Stimulated activated naive B cell treated with anti-CD40 and anti-IgM and Interleukin-4, amounts not matched to agents 10 μg/mL and 1 μg/mL and 100 μg/mL, for 72 hours (primary cell): ENCODE data around the gene PLA2G2A.
A peak's percentile ranks its signal among the peaks of the same experiment; 100 is the strongest.

ENCODE experiments used
- ATAC-seq, 2 donors: fragments of 150-1000 bp; cut with Tn5 transposase; replicated peaks; 2 replicates each; pipeline ENCODE4 v1.10.0; 2021; ENCODE audit warnings: moderate library complexity in 1 of 2
- DNase-seq: peaks from one replicate; pipeline ENCODE4 v3.0.0; 2021
- H3K27ac Mint-ChIP-seq: one replicate; pipeline ENCODE4 v1.8.0; 2022; ENCODE audit warnings: mild to moderate bottlenecking, mixed read lengths
- H3K27me3 Mint-ChIP-seq, 2 donors: one replicate each; pipeline ENCODE4 v1.8.0; 2022; ENCODE audit warnings: mixed read lengths in 2 of 2
- H3K36me3 Mint-ChIP-seq, 2 donors: one replicate each; pipeline ENCODE4 v1.8.0; 2022; ENCODE audit warnings: mixed read lengths in 2 of 2, mild to moderate bottlenecking in 1 of 2
- H3K4me1 Mint-ChIP-seq, 2 donors: one replicate each; pipeline ENCODE4 v1.8.0; 2022; ENCODE audit warnings: mixed read lengths in 2 of 2, mild to moderate bottlenecking in 1 of 2
- H3K4me3 Mint-ChIP-seq, 2 donors: one replicate each; pipeline ENCODE4 v1.8.0; 2022; ENCODE audit warnings: mild to moderate bottlenecking in 2 of 2, mixed read lengths in 2 of 2, moderate library complexity in 1 of 2
- H3K9me3 Mint-ChIP-seq, 2 donors: one replicate each; pipeline ENCODE4 v1.8.0; 2022; ENCODE audit warnings: mixed read lengths in 2 of 2, mild to moderate bottlenecking in 1 of 2

Gene PLA2G2A

GRCh38 chr1:19960591-19960990 is 18.8 kb downstream of the PLA2G2A start:
- no peak overlapping the region for H3K4me3 Mint-ChIP-seq
- peaks cover 5 to 12% of the 10 kb centered on the region in 2 donors for H3K9me3 Mint-ChIP-seq
- ATAC-seq (peak; percentile 72 to 86), DNase-seq (peak; percentile 9)
- H3K4me1 Mint-ChIP-seq, result peaks cover 13 to 16% of the 10 kb centered on the region in 2 donors
- H3K27me3 Mint-ChIP-seq, result peaks cover 44 to 50% of the 10 kb centered on the region in 2 donors
- H3K36me3 Mint-ChIP-seq, result peaks cover 3 to 4% of the 10 kb centered on the region in 2 donors
- no peak overlapping the region for H3K27ac Mint-ChIP-seq

- no peak for DNase-seq
- H3K9me3 Mint-ChIP-seq, result peaks cover 8 to 9% of the 10 kb centered on the region in 2 donors
- no peak overlapping the region for H3K4me3 Mint-ChIP-seq
- no peak overlapping the region for H3K27ac Mint-ChIP-seq
- H3K27me3 Mint-ChIP-seq, result peaks cover 41 to 47% of the 10 kb centered on the region in 2 donors
- H3K4me1 Mint-ChIP-seq, result peaks cover 22 to 30% of the 10 kb centered on the region in 2 donors
- H3K36me3 Mint-ChIP-seq, result peaks cover 3 to 4% of the 10 kb centered on the region in 2 donors
- ATAC-seq, result no peak
Observed at GRCh38 chr1:19957779-19958178, 21.6 kb downstream of the PLA2G2A start.

- ATAC-seq (peak in 1 of 2 donors; percentile 33), DNase-seq (no peak)
- peaks cover 0 to 3% of the 10 kb centered on the region in 2 donors for H3K36me3 Mint-ChIP-seq
- H3K27me3 Mint-ChIP-seq, result peaks cover 37 to 41% of the 10 kb centered on the region in 2 donors
- H3K4me3 Mint-ChIP-seq, result no peak overlapping the region
- no peak overlapping the region for H3K27ac Mint-ChIP-seq
- peaks cover 8 to 10% of the 10 kb centered on the region in 2 donors for H3K9me3 Mint-ChIP-seq
- peaks cover 16 to 25% of the 10 kb centered on the region in 2 donors for H3K4me1 Mint-ChIP-seq
Observed at GRCh38 chr1:19955534-19956170, 23.8 kb downstream of the PLA2G2A start.

GRCh38 chr1:19954059-19954458 is 25.4 kb downstream of the PLA2G2A start:
- Mint-ChIP-seq H3K36me3 (peaks cover 0 to 3% of the 10 kb centered on the region in 2 donors), H3K4me1 (peaks cover 14 to 22% of the 10 kb centered on the region in 2 donors), H3K9me3 (peaks cover 8 to 9% of the 10 kb centered on the region in 2 donors), H3K27ac (no peak overlapping the region), H3K4me3 (no peak overlapping the region), H3K27me3 (peaks cover 44 to 47% of the 10 kb centered on the region in 2 donors)
- ATAC-seq (peak in 1 of 2 donors; percentile 39), DNase-seq (no peak)

- no peak overlapping the region for H3K27ac Mint-ChIP-seq
- H3K4me3 Mint-ChIP-seq, result no peak overlapping the region
- DNase-seq (no peak), ATAC-seq (no peak)
- H3K36me3 Mint-ChIP-seq, result peaks cover 0 to 2% of the 10 kb centered on the region in 2 donors
- peaks cover 2 to 4% of the 10 kb centered on the region in 2 donors for H3K4me1 Mint-ChIP-seq
- peaks cover 4 to 6% of the 10 kb centered on the region in 2 donors for H3K9me3 Mint-ChIP-seq
- H3K27me3 Mint-ChIP-seq, result peaks cover 35 to 57% of the 10 kb centered on the region in 2 donors
Observed at GRCh38 chr1:19949016-19949415, 30.4 kb downstream of the PLA2G2A start.

- H3K27ac Mint-ChIP-seq, result no peak overlapping the region
- no peaks in the 10 kb centered on the region for H3K4me1 Mint-ChIP-seq
- ATAC-seq (no peak), DNase-seq (no peak)
- H3K4me3 Mint-ChIP-seq, result no peak overlapping the region
- H3K36me3 Mint-ChIP-seq, result no peaks in the 10 kb centered on the region
- H3K27me3 Mint-ChIP-seq, result peaks cover 18 to 43% of the 10 kb centered on the region in 2 donors
- no peaks in the 10 kb centered on the region for H3K9me3 Mint-ChIP-seq
Observed at GRCh38 chr1:19946971-19947370, 32.4 kb downstream of the PLA2G2A start.

- Mint-ChIP-seq H3K36me3 (no peaks in the 10 kb centered on the region), H3K4me1 (no peaks in the 10 kb centered on the region), H3K27ac (no peak overlapping the region)
Observed at GRCh38 chr1:19946331-19946751, 33.1 kb downstream of the PLA2G2A start.

GRCh38 chr1:19945914-19946313 is 33.5 kb downstream of the PLA2G2A start:
- Mint-ChIP-seq H3K4me1 (no peaks in the 10 kb centered on the region), H3K27me3 (peaks cover 22 to 43% of the 10 kb centered on the region in 2 donors), H3K36me3 (no peaks in the 10 kb centered on the region)

More at GRCh38 chr1:19946331-19946751, 33.1 kb downstream of the PLA2G2A start:
- ATAC-seq (no peak), DNase-seq (no peak)
- H3K9me3 Mint-ChIP-seq, result no peaks in the 10 kb centered on the region
- peaks cover 18 to 43% of the 10 kb centered on the region in 2 donors for H3K27me3 Mint-ChIP-seq
- H3K4me3 Mint-ChIP-seq, result no peak overlapping the region

GRCh38 chr1:19942657-19943056 is 36.8 kb downstream of the PLA2G2A start:
- H3K27ac Mint-ChIP-seq, result no peak overlapping the region
- ATAC-seq, result no peak
- H3K9me3 Mint-ChIP-seq, result peaks cover 0 to 4% of the 10 kb centered on the region in 2 donors
- peaks cover 14 to 23% of the 10 kb centered on the region in 2 donors for H3K27me3 Mint-ChIP-seq
- no peaks in the 10 kb centered on the region for H3K4me1 Mint-ChIP-seq
- DNase-seq, result no peak
- H3K36me3 Mint-ChIP-seq, result no peaks in the 10 kb centered on the region
- no peak overlapping the region for H3K4me3 Mint-ChIP-seq

More at GRCh38 chr1:19945914-19946313, 33.5 kb downstream of the PLA2G2A start:
- Mint-ChIP-seq H3K4me3 (no peak overlapping the region), H3K27ac (no peak overlapping the region), H3K9me3 (no peaks in the 10 kb centered on the region)
- DNase-seq (no peak), ATAC-seq (no peak)

GRCh38 chr1:19942088-19942487 is 37.3 kb downstream of the PLA2G2A start:
- H3K36me3 Mint-ChIP-seq, result no peaks in the 10 kb centered on the region
- ATAC-seq (no peak), DNase-seq (no peak)
- H3K9me3 Mint-ChIP-seq, result peaks cover 0 to 4% of the 10 kb centered on the region in 2 donors
- H3K27ac Mint-ChIP-seq, result no peak overlapping the region
- H3K4me3 Mint-ChIP-seq, result no peak overlapping the region
- peaks cover 14 to 23% of the 10 kb centered on the region in 2 donors for H3K27me3 Mint-ChIP-seq
- H3K4me1 Mint-ChIP-seq, result no peaks in the 10 kb centered on the region

- Mint-ChIP-seq H3K9me3 (peaks cover 0 to 4% of the 10 kb centered on the region in 2 donors), H3K27me3 (peaks cover 14 to 15% of the 10 kb centered on the region in 2 donors), H3K27ac (no peak overlapping the region), H3K36me3 (no peaks in the 10 kb centered on the region), H3K4me3 (no peak overlapping the region), H3K4me1 (peaks cover 3% of the 10 kb centered on the region in 2 donors)
- ATAC-seq (no peak), DNase-seq (no peak)
Observed at GRCh38 chr1:19941206-19941568, 38.2 kb downstream of the PLA2G2A start.

GRCh38 chr1:19940486-19941205 is 38.8 kb downstream of the PLA2G2A start:
- peaks cover 0 to 4% of the 10 kb centered on the region in 2 donors for H3K9me3 Mint-ChIP-seq
- H3K4me1 Mint-ChIP-seq, result peaks cover 5 to 7% of the 10 kb centered on the region in 2 donors
- H3K27me3 Mint-ChIP-seq, result peaks cover 11 to 14% of the 10 kb centered on the region in 2 donors
- H3K27ac Mint-ChIP-seq, result no peak overlapping the region
- DNase-seq (no peak), ATAC-seq (no peak)
- no peak overlapping the region for H3K4me3 Mint-ChIP-seq
- no peaks in the 10 kb centered on the region for H3K36me3 Mint-ChIP-seq

- Mint-ChIP-seq H3K27me3 (peaks cover 0 to 6% of the 10 kb centered on the region in 2 donors), H3K36me3 (no peaks in the 10 kb centered on the region), H3K27ac (no peak overlapping the region), H3K4me1 (peaks cover 5 to 7% of the 10 kb centered on the region in 2 donors), H3K9me3 (peaks cover 4 to 6% of the 10 kb centered on the region in 2 donors), H3K4me3 (no peak overlapping the region)
- DNase-seq (no peak), ATAC-seq (no peak)
Observed at GRCh38 chr1:19938472-19938871, 40.9 kb downstream of the PLA2G2A start.

- Mint-ChIP-seq H3K4me1 (peaks cover 5 to 7% of the 10 kb centered on the region in 2 donors), H3K36me3 (peaks cover 4 to 10% of the 10 kb centered on the region in 2 donors), H3K27ac (peak overlapping the region; percentile 66), H3K9me3 (peaks cover 20 to 21% of the 10 kb centered on the region in 2 donors), H3K4me3 (no peak overlapping the region), H3K27me3 (peaks cover 5% of the 10 kb centered on the region in 2 donors)
- DNase-seq (no peak), ATAC-seq (peak; percentile 94 to 95)
Observed at GRCh38 chr1:19936061-19936750, 43.2 kb downstream of the PLA2G2A start.
